GM12878 (cell line): ENCODE data around the gene MGMT. TPM values are rescaled to one million over a fixed set of nuclear protein-coding genes. Genes with fewer than 3 reads are reported as not detected.

ENCODE experiments used
- ATAC-seq: fragments of 200-7000 bp; cut with Tn5 transposase; 3 replicates; pipeline ENCODE4 v1.9.1; 2020; ENCODE audit warnings: mild to moderate bottlenecking, moderate library complexity
- BruUV-seq: library from RNA; stranded (reverse); fragments of 400-500 nt; replicated peaks from 2 replicates; lab custom pipeline; 2021; lab: Mats Ljungman, UMichigan
- CTCF ChIA-PET: fragments of 300-600 bp; sonication (Branson Sonifier 250); formaldehyde crosslinking; extraction: SDS; loops from one replicate; lab custom pipeline; 2021; ENCODE audit warnings: inconsistent platforms; lab: Yijun Ruan, JAX
- POLR2A ChIA-PET: fragments of 350-600 bp; formaldehyde crosslinking; extraction: SDS; loops from one replicate; lab custom pipeline; 2021; ENCODE audit warnings: inconsistent platforms; lab: Charles Lee
- RAD21 ChIA-PET: fragments of 300-600 bp; sonication (Branson Sonifier 250); formaldehyde crosslinking; loops from one replicate; lab custom pipeline; 2023; ENCODE audit warnings: antibody characterized with exemption; ENCODE audit not compliant: unreplicated experiment; lab: Charles Lee
- SMC1A ChIA-PET: fragments of 300-600 bp; sonication (Branson Sonifier 250); formaldehyde crosslinking; loops from one replicate; lab custom pipeline; 2023; ENCODE audit not compliant: unreplicated experiment, uncharacterized antibody; lab: Charles Lee
- DNase-seq: peaks from one replicate; pipeline ENCODE4 v3.0.0-alpha.2; 2011; ENCODE audit warnings: low read depth, low spot score
- FAIRE-seq: peaks from 3 replicates; lab custom pipeline; 2011; peaks lifted over from hg19 to GRCh38; lab: Jason Lieb, UNC
- H2AFZ ChIP-seq: 2 replicates; pipeline ENCODE4 v1.6.0; 2011; ENCODE audit warnings: low read depth, low read length, control low read depth; ENCODE audit not compliant: control insufficient read depth
- H3K27ac ChIP-seq: 2 replicates; pipeline ENCODE4 v1.5.1; 2011; ENCODE audit warnings: control low read depth; ENCODE audit not compliant: control insufficient read depth, insufficient read depth
- H3K27me3 ChIP-seq, 2 experiments: replicated peaks in 1 of 2; 2 replicates each; pipeline versions ENCODE4 v1.6.0 to v1.6.1; 2011; ENCODE audit warnings: low read length in 1 of 2; ENCODE audit not compliant: control insufficient read depth in 2 of 2, insufficient read depth in 2 of 2
- H3K36me3 ChIP-seq, 2 experiments: 2 replicates each; pipeline ENCODE4 v1.5.1; 2011; ENCODE audit warnings: low read length in 1 of 2; ENCODE audit not compliant: control insufficient read depth in 2 of 2, insufficient read depth in 2 of 2
- H3K4me1 ChIP-seq: 2 replicates; pipeline ENCODE4 v1.6.1; 2011; ENCODE audit warnings: mild to moderate bottlenecking, low read length, moderate library complexity, mixed read lengths; ENCODE audit not compliant: control insufficient read depth, insufficient read depth
- H3K4me2 ChIP-seq: 2 replicates; pipeline ENCODE4 v1.6.0; 2011; ENCODE audit warnings: control low read depth; ENCODE audit not compliant: control insufficient read depth, insufficient read depth
- H3K4me3 ChIP-seq: fragments of 200-600 bp; sonication (generic); 2 replicates; pipeline ENCODE4 v1.5.1; 2016
- H3K79me2 ChIP-seq: 2 replicates; pipeline ENCODE4 v1.6.0; 2011; ENCODE audit warnings: low read length; ENCODE audit not compliant: control insufficient read depth, insufficient read depth
- H3K9ac ChIP-seq: 2 replicates; pipeline ENCODE4 v1.8.0; 2011; ENCODE audit warnings: low read length, control low read depth, mixed read lengths; ENCODE audit not compliant: control insufficient read depth, insufficient read depth
- H3K9me3 ChIP-seq: replicated peaks from 3 replicates; pipeline ENCODE4 v1.5.1; 2011; ENCODE audit warnings: mild to moderate bottlenecking, low read length; ENCODE audit not compliant: control insufficient read depth, insufficient read depth
- H4K20me1 ChIP-seq: 2 replicates; pipeline ENCODE4 v1.6.0; 2011; ENCODE audit not compliant: control insufficient read depth, insufficient read depth
- CBFB ChIP-seq: IDR thresholded peaks from 2 replicates; pipeline ENCODE4 v1.6.1; 2016; ENCODE audit warnings: antibody characterized with exemption, low read depth
- CREB1 ChIP-seq: IDR thresholded peaks from 2 replicates; pipeline ENCODE4 v1.6.1; 2012; ENCODE audit warnings: low read depth, mild to moderate bottlenecking, inconsistent platforms
- GABPA ChIP-seq: IDR thresholded peaks from 2 replicates; pipeline ENCODE4 v1.6.1; 2014; ENCODE audit warnings: antibody characterized with exemption, low read depth, mild to moderate bottlenecking, inconsistent platforms
- HDAC2 ChIP-seq: fragments of 200-600 bp; sonication (generic); IDR thresholded peaks from 2 replicates; pipeline ENCODE4 v1.6.1; 2017
- MEF2B ChIP-seq: fragments of 450-650 bp; IDR thresholded peaks from 2 replicates; pipeline ENCODE4 v1.6.1; 2018; ENCODE audit warnings: mild to moderate bottlenecking, moderate library complexity; ENCODE audit not compliant: partially characterized antibody, poor library complexity, severe bottlenecking
- NFIC ChIP-seq: IDR thresholded peaks from 2 replicates; pipeline ENCODE4 v1.6.1; 2012; ENCODE audit warnings: low read depth, mild to moderate bottlenecking, inconsistent platforms, low read length, moderate library complexity
- NR2C2 ChIP-seq: IDR thresholded peaks from 2 replicates; pipeline ENCODE4 v1.6.1; 2011; ENCODE audit warnings: borderline replicate concordance, low read depth; ENCODE audit not compliant: control insufficient read depth, insufficient read length
- PAX5 ChIP-seq: IDR thresholded peaks from 2 replicates; pipeline ENCODE4 v1.6.1; 2011; ENCODE audit warnings: low read depth, low read length, borderline replicate concordance
- RB1 ChIP-seq: fragments of 450-650 bp; formaldehyde crosslinking; IDR thresholded peaks from 2 replicates; pipeline ENCODE4 v1.6.1; 2017; ENCODE audit warnings: mild to moderate bottlenecking, borderline replicate concordance
- RUNX3 ChIP-seq: IDR thresholded peaks from 2 replicates; pipeline ENCODE4 v1.6.1; 2012; ENCODE audit warnings: low read length, inconsistent platforms
- TCF12 ChIP-seq: IDR thresholded peaks from 2 replicates; pipeline ENCODE4 v1.6.1; 2011; ENCODE audit warnings: low read depth, mild to moderate bottlenecking, low read length
- TCF7 ChIP-seq: IDR thresholded peaks from 2 replicates; pipeline ENCODE4 v1.6.1; 2014; ENCODE audit warnings: antibody characterized with exemption, borderline replicate concordance
- WGBS: methylation state at CpG from one replicate; pipeline ENCODE4 v1.1.6; 2016; ENCODE audit warnings: low lambda C conversion rate; ENCODE audit not compliant: insufficient replicate concordance, insufficient coverage; ENCODE audit errors: missing lambda C conversion rate; 5-methylcytosine and 5-hydroxymethylcytosine counted together
- in situ Hi-C: fragments of 300-500 bp; cut with MboI; formaldehyde crosslinking; loops from 9 replicates; pipeline ENCODE4 v1.14.3; 2018; ENCODE audit warnings: mixed read lengths
- intact Hi-C: fragments of 100-400 bp; cut with micrococcal nuclease; formaldehyde crosslinking; loops from one replicate; pipeline ENCODE4 v1.14.2; 2022; ENCODE audit not compliant: unreplicated experiment
- polyA plus RNA-seq, 11 experiments: library from polyadenylated mRNA; depleted of rRNA in 4 of 11; unstranded in 6 of 11; stranded (reverse) in 5 of 11; fragments of >200 nt; fragmentation: Nextera tagmentation in 4 of 11; fragmentation: Illumina TruSeq in 1 of 11; extraction: Ambion mirVana in 4 of 11; extraction: Trizol in 1 of 11; gene quantifications; 1 replicate in 1 of 11; 2 replicates in 10 of 11; pipeline versions ENCODE4 v1.2.1 to v1.2.3, GENCODE V29; 2011 to 2016; ENCODE audit warnings: inconsistent platforms in 2 of 11, missing spikeins in 2 of 11, low read depth in 1 of 11
- total RNA-seq, 4 experiments: library from RNA; depleted of rRNA in 3 of 4; stranded (reverse); fragments of >200 nt in 3 of 4; fragmentation: Illumina TruSeq in 1 of 4; extraction: Trizol in 1 of 4; gene quantifications; 2 replicates each; pipeline versions ENCODE4 v1.2.1 to v1.2.3, GENCODE V29; 2013 to 2021
- TF ChIP-seq, protein P1 (sequence below): fragments of 450-650 bp; IDR thresholded peaks from 2 replicates; pipeline ENCODE4 v1.6.1; 2016; ENCODE audit warnings: mild to moderate bottlenecking
- TF ChIP-seq, protein P2 (sequence below): fragments of 450-650 bp; IDR thresholded peaks from 2 replicates; pipeline ENCODE4 v1.6.1; 2014; ENCODE audit warnings: mild to moderate bottlenecking
- TF ChIP-seq, protein P3 (sequence below): fragments of 450-650 bp; IDR thresholded peaks from 2 replicates; pipeline ENCODE4 v1.6.1; 2017; ENCODE audit warnings: mild to moderate bottlenecking, moderate library complexity
- TF ChIP-seq, protein P4 (sequence below): IDR thresholded peaks from 2 replicates; pipeline ENCODE4 v1.6.1; 2011; ENCODE audit warnings: mild to moderate bottlenecking, low read depth, low read length, moderate library complexity; ENCODE audit not compliant: insufficient replicate concordance

Gene MGMT
- total and polyA plus RNA-seq, 10 of the 15 experiments (the other 5 are each of a cell fraction or from before 2014, with no cell fraction given): 0.16 to 24.2 (median 13.3) TPM

DNA sequence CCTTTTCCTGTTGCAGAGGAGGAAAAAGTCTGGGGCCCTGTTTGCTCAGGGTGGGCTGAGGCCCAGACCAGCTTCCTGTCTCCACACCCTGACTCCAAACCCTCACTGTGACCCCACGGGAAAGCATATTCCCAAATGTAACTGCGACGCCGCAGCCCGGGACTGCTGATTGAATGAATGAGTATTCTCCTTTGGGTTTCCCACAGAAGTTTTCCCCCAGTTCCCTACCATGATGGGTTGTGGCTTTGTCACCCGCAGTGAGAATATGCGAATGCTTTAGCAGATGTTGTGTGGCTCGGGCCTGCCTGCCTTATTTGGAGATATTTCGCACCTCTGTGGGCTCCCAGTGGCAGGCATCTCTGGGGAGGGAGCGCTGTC is 50.6 kb downstream of the MGMT start (continued):
- TF ChIP-seq GABPA: no peak
- TF ChIP-seq, protein P1, sequence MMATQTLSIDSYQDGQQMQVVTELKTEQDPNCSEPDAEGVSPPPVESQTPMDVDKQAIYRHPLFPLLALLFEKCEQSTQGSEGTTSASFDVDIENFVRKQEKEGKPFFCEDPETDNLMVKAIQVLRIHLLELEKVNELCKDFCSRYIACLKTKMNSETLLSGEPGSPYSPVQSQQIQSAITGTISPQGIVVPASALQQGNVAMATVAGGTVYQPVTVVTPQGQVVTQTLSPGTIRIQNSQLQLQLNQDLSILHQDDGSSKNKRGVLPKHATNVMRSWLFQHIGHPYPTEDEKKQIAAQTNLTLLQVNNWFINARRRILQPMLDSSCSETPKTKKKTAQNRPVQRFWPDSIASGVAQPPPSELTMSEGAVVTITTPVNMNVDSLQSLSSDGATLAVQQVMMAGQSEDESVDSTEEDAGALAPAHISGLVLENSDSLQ: no peak

DNA sequence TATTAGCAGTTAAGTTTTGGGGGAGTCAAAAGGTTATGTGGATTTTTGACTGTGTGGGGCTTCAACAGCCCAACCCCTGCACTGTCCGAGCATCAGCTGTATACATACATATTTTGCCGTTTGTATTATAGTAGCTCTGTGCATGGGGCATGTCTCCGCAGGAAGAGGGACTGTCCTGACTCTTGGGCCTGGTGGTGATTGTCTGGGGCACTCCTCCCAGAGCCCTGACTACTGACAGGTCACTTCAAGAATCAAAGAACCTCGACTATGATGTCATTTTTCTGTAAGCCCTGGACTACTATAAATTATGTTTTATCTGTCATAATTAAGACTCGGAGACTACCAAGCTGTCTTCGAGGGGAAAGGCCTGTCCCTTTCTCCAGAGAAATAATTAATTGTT is 51.8 kb downstream of the MGMT start:
- 67% methylated on average over 6 of the region's 6 CpGs for WGBS
- H3K79me2 ChIP-seq: no peaks in the 10 kb centered on the region
- H3K27ac ChIP-seq: no peak overlapping the region
- FAIRE-seq (no peak), DNase-seq (no peak), ATAC-seq (no peak)
- no peaks in the 10 kb centered on the region for H3K4me1 ChIP-seq
- SMC1A ChIA-PET: no interaction called here
- no peak overlapping the region for H3K9ac ChIP-seq
- RAD21 ChIA-PET: no interaction called here
- H4K20me1 ChIP-seq: no peaks in the 10 kb centered on the region
- in situ Hi-C loops (no loop called here), intact Hi-C loops (no loop called here)
- no peaks in the 10 kb centered on the region for H3K36me3 ChIP-seq
- POLR2A ChIA-PET: no interaction called here
- no TSS peak for BruUV-seq
- CTCF ChIA-PET: no interaction called here
- no peaks in the 10 kb centered on the region for H3K27me3 ChIP-seq
- H2AFZ ChIP-seq: no peak overlapping the region
- no peak overlapping the region for H3K4me3 ChIP-seq
- H3K9me3 ChIP-seq: no peaks in the 10 kb centered on the region; the same call in 2 of the 3 replicates
- no peak overlapping the region for H3K4me2 ChIP-seq
- TF ChIP-seq NR2C2: no peak
- TF ChIP-seq HDAC2: no peak
- TF ChIP-seq, protein P2, sequence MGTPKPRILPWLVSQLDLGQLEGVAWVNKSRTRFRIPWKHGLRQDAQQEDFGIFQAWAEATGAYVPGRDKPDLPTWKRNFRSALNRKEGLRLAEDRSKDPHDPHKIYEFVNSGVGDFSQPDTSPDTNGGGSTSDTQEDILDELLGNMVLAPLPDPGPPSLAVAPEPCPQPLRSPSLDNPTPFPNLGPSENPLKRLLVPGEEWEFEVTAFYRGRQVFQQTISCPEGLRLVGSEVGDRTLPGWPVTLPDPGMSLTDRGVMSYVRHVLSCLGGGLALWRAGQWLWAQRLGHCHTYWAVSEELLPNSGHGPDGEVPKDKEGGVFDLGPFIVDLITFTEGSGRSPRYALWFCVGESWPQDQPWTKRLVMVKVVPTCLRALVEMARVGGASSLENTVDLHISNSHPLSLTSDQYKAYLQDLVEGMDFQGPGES: no peak
- TF ChIP-seq TCF7: no peak
- TF ChIP-seq, protein P1: no peak
- no peak for TF ChIP-seq PAX5
- TF ChIP-seq, protein P3, sequence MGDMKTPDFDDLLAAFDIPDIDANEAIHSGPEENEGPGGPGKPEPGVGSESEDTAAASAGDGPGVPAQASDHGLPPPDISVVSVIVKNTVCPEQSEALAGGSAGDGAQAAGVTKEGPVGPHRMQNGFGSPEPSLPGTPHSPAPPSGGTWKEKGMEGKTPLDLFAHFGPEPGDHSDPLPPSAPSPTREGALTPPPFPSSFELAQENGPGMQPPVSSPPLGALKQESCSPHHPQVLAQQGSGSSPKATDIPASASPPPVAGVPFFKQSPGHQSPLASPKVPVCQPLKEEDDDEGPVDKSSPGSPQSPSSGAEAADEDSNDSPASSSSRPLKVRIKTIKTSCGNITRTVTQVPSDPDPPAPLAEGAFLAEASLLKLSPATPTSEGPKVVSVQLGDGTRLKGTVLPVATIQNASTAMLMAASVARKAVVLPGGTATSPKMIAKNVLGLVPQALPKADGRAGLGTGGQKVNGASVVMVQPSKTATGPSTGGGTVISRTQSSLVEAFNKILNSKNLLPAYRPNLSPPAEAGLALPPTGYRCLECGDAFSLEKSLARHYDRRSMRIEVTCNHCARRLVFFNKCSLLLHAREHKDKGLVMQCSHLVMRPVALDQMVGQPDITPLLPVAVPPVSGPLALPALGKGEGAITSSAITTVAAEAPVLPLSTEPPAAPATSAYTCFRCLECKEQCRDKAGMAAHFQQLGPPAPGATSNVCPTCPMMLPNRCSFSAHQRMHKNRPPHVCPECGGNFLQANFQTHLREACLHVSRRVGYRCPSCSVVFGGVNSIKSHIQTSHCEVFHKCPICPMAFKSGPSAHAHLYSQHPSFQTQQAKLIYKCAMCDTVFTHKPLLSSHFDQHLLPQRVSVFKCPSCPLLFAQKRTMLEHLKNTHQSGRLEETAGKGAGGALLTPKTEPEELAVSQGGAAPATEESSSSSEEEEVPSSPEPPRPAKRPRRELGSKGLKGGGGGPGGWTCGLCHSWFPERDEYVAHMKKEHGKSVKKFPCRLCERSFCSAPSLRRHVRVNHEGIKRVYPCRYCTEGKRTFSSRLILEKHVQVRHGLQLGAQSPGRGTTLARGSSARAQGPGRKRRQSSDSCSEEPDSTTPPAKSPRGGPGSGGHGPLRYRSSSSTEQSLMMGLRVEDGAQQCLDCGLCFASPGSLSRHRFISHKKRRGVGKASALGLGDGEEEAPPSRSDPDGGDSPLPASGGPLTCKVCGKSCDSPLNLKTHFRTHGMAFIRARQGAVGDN: no peak
- TF ChIP-seq TCF12: no peak
- TF ChIP-seq NFIC: no peak
- no peak for TF ChIP-seq RB1
- no peak for TF ChIP-seq CBFB
- no peak for TF ChIP-seq RUNX3
- TF ChIP-seq MEF2B: no peak
- TF ChIP-seq CREB1: no peak
- TF ChIP-seq, protein P4, sequence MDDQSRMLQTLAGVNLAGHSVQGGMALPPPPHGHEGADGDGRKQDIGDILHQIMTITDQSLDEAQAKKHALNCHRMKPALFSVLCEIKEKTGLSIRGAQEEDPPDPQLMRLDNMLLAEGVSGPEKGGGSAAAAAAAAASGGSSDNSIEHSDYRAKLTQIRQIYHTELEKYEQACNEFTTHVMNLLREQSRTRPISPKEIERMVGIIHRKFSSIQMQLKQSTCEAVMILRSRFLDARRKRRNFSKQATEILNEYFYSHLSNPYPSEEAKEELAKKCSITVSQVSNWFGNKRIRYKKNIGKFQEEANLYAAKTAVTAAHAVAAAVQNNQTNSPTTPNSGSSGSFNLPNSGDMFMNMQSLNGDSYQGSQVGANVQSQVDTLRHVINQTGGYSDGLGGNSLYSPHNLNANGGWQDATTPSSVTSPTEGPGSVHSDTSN: no peak
